Mucosa of descending colon (tissue), 3 donors: Measurements from ENCODE around the gene CCDC154. TPM values are rescaled to one million over a fixed set of nuclear protein-coding genes. Genes with fewer than 3 reads are reported as not detected.

Experiments used
- ATAC-seq: fragments of 200-7000 bp; cut with Tn5 transposase; one replicate; pipeline ENCODE4 v1.9.1; 2020; ENCODE audit warnings: mild to moderate bottlenecking, moderate library complexity
- DNase-seq, 3 donors: peaks; one replicate each; pipeline ENCODE4 v3.0.0-alpha.2; 2020
- H3K36me3 ChIP-seq: fragments of 200-600 bp; one replicate; pipeline ENCODE4 v1.8.0; 2021; ENCODE audit warnings: low read depth, mild to moderate bottlenecking
- H3K4me1 ChIP-seq: fragments of 200-600 bp; one replicate; pipeline ENCODE4 v1.8.0; 2021; ENCODE audit warnings: low read depth, mild to moderate bottlenecking
- H3K4me3 ChIP-seq: fragments of 200-600 bp; one replicate; pipeline ENCODE4 v1.8.0; 2021; ENCODE audit warnings: mild to moderate bottlenecking
- H3K9me3 ChIP-seq: fragments of 200-600 bp; one replicate; pipeline ENCODE4 v1.8.0; 2021; ENCODE audit warnings: mild to moderate bottlenecking
- CTCF ChIP-seq: fragments of 200-600 bp; IDR thresholded peaks from one replicate; pipeline ENCODE4 v1.8.0; 2022; ENCODE audit warnings: antibody characterized with exemption, mild to moderate bottlenecking
- intact Hi-C, 2 donors: fragments of 100-400 bp; cut with DNase I in 1 of 2; cut with micrococcal nuclease in 1 of 2; formaldehyde crosslinking; loops; one replicate each; pipeline versions ENCODE4 v1.11.0 to v1.11.1; 2022; cut with DNase I, micrococcal nuclease
- total RNA-seq, 3 donors: library from RNA; stranded (reverse); fragmentation: NEBNext Ultra II Directional in 2 of 3; extraction: Animal tissue kit (Norgen Biotek cat#: 25700) in 2 of 3; gene quantifications; one replicate each; pipeline versions ENCODE4 v1.2.1 to v1.2.4, GENCODE V29; 2021 to 2023
- donor health status: DM: no; HTN: no; CAD: no; lungs with moderate emphysema.
- donor health status: DM: no; HTN: no; CAD: no.
- donor health status: DM: no; HTN: yes; CAD: no.

The CCDC154 gene
- total RNA-seq, 3 donors from 2014 or later, result 0.43 to 2.4 (median 1.1) TPM

- TF ChIP-seq CTCF, result no peak
- intact Hi-C loops, result no loop called here
- ATAC-seq, result no peak
These were observed 6.5 kb upstream of the CCDC154 start for GRCh38 chr16:1450841-1451240.

GRCh38 chr16:1450218-1450617 is 5.9 kb upstream of the CCDC154 start:
- peaks cover 5% of the 10 kb centered on the region for H3K36me3 ChIP-seq
- intact Hi-C loops, result no loop called here
- no peak overlapping the region for H3K4me3 ChIP-seq
- H3K9me3 ChIP-seq, result no peaks in the 10 kb centered on the region
- ATAC-seq (no peak), DNase-seq (no peak)
- TF ChIP-seq CTCF, result no peak
- H3K4me1 ChIP-seq, result no peaks in the 10 kb centered on the region

More at GRCh38 chr16:1450841-1451240, 6.5 kb upstream of the CCDC154 start:
- H3K4me3 ChIP-seq, result no peak overlapping the region
- no peaks in the 10 kb centered on the region for H3K4me1 ChIP-seq
- peaks cover 5% of the 10 kb centered on the region for H3K36me3 ChIP-seq
- H3K9me3 ChIP-seq, result no peaks in the 10 kb centered on the region
- DNase-seq, result no peak

- H3K4me3 ChIP-seq, result no peak overlapping the region
- H3K4me1 ChIP-seq, result no peaks in the 10 kb centered on the region
- H3K36me3 ChIP-seq, result peaks cover 5% of the 10 kb centered on the region
- H3K9me3 ChIP-seq, result no peaks in the 10 kb centered on the region
- DNase-seq (no peak), ATAC-seq (no peak)
- intact Hi-C loops, result no loop called here
- TF ChIP-seq CTCF, result no peak
These were observed 4.9 kb upstream of the CCDC154 start for GRCh38 chr16:1449201-1449788.

GRCh38 chr16:1448536-1449116 is 4.3 kb upstream of the CCDC154 start:
- intact Hi-C loops, result no loop called here
- Histone ChIP-seq H3K36me3 (peaks cover 5% of the 10 kb centered on the region), H3K4me3 (no peak overlapping the region), H3K4me1 (no peaks in the 10 kb centered on the region), H3K9me3 (no peaks in the 10 kb centered on the region)
- no peak for DNase-seq
- no peak for ATAC-seq
- no peak for TF ChIP-seq CTCF

GRCh38 chr16:1447965-1448364 is 3.6 kb upstream of the CCDC154 start:
- ATAC-seq (no peak), DNase-seq (no peak)
- H3K4me1 ChIP-seq, result no peaks in the 10 kb centered on the region
- TF ChIP-seq CTCF, result no peak
- H3K36me3 ChIP-seq, result peaks cover 5% of the 10 kb centered on the region
- no peaks in the 10 kb centered on the region for H3K9me3 ChIP-seq
- no peak overlapping the region for H3K4me3 ChIP-seq
- intact Hi-C loops, result no loop called here
